Esophagus muscularis mucosa (tissue), 4 donors: ENCODE measurements around the gene KIF26B. TPM values are rescaled to one million over a fixed set of nuclear protein-coding genes. Genes with fewer than 3 reads are reported as not detected.
"Not testable (repeated sequence)": the region's sequence is repeated elsewhere in the genome, so short reads cannot be mapped to it uniquely, and the experiment has no call there.

Source experiments
- DNase-seq: peaks from one replicate; pipeline ENCODE4 v3.0.0-alpha.2; 2017; ENCODE audit errors: extremely low spot score
- H3K27ac ChIP-seq, 4 donors: fragments of 200-600 bp; sonication (generic); replicated peaks in 1 of 4; 1 replicate in 3 of 4; 2 replicates in 1 of 4; pipeline ENCODE4 v1.5.1; 2016 to 2019; ENCODE audit warnings: mild to moderate bottlenecking in 1 of 4
- H3K27me3 ChIP-seq, 4 donors: fragments of 200-600 bp; sonication (generic); one replicate each; pipeline versions ENCODE4 v1.5.1 to v1.6.0; 2016 to 2019
- H3K36me3 ChIP-seq, 4 donors: fragments of 200-600 bp; sonication (generic); one replicate each; pipeline ENCODE4 v1.5.1; 2016 to 2019
- H3K4me1 ChIP-seq, 4 donors: fragments of 200-600 bp; sonication (generic); one replicate each; pipeline ENCODE4 v1.5.1; 2016 to 2019
- H3K4me3 ChIP-seq, 4 donors: fragments of 200-600 bp; sonication (generic); 1 replicate in 2 of 4; 2 replicates in 2 of 4; pipeline ENCODE4 v1.5.1; 2016 to 2019; ENCODE audit warnings: mild to moderate bottlenecking in 4 of 4, moderate library complexity in 1 of 4
- H3K9me3 ChIP-seq, 4 donors: fragments of 200-600 bp; sonication (generic); 1 replicate in 3 of 4; 2 replicates in 1 of 4; pipeline ENCODE4 v1.5.1; 2016 to 2019
- EP300 ChIP-seq: sonication (generic); formaldehyde crosslinking; IDR thresholded peaks from one replicate; pipeline ENCODE4 v1.6.1; 2017; ENCODE audit warnings: antibody characterized with exemption
- POLR2A ChIP-seq: fragments of 450-650 bp; IDR thresholded peaks from one replicate; pipeline ENCODE4 v1.6.1; 2017; ENCODE audit warnings: antibody characterized with exemption, moderate library complexity, mild to moderate bottlenecking, low read depth
- POLR2AphosphoS5 ChIP-seq, 2 donors: sonication (generic); formaldehyde crosslinking; IDR thresholded peaks; one replicate each; pipeline ENCODE4 v1.6.1; 2017; ENCODE audit warnings: antibody characterized with exemption in 2 of 2
- WGBS: methylation state at CpG from one replicate; pipeline ENCODE4 v1.1.5; 2018; 5-methylcytosine and 5-hydroxymethylcytosine counted together
- intact Hi-C: fragments of 100-400 bp; cut with DNase I; formaldehyde crosslinking; loops from one replicate; pipeline ENCODE4 v1.15.1; 2023
- total RNA-seq, 4 donors: library from RNA; depleted of rRNA; stranded (reverse); fragments of >200 nt; gene quantifications; one replicate each; pipeline versions ENCODE4 v1.1.0 to v1.2.1, GENCODE V29; 2016
- TF ChIP-seq, protein P1 (sequence below), 3 experiments: fragments of 200-600 bp in 2 of 3; fragments of 450-650 bp in 1 of 3; sonication (generic) in 2 of 3; IDR thresholded peaks; one replicate each; pipeline ENCODE4 v1.5.1; 2017 to 2019; ENCODE audit warnings: antibody characterized with exemption in 3 of 3, mild to moderate bottlenecking in 2 of 3, moderate library complexity in 1 of 3

KIF26B gene
- total RNA-seq, 4 donors from 2014 or later = 0.13 to 3.7 (median 1.3) TPM

DNA sequence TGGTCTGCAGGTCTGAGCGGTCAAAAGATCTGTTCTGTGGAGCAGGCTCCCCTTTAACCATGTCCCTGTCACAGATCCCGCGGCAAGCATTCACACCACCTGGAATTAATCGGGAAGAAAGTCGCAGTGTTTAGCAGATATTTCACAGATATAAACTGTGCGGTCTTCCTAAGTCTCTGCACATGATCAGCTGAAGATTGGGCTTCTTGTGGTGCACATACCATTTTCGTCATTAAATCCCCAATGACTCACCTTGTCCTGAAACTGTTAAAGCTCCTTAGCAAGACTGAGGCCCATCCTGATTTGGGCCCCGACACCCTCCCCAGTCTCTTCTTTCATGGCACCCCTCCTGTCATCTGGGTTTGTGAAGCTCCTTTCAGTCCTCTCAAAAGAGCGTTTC lies 158.8 kb downstream of the KIF26B start:
- Histone ChIP-seq H3K4me1 (peaks cover 0 to 4% (median 4%) of the 10 kb centered on the region in 4 donors), H3K27me3 (no peaks in the 10 kb centered on the region), H3K27ac (no peak overlapping the region), H3K9me3 (no peaks in the 10 kb centered on the region), H3K4me3 (no peak overlapping the region), H3K36me3 (no peaks in the 10 kb centered on the region)
- TF ChIP-seq POLR2A (no peak), EP300 (no peak), POLR2AphosphoS5 (IDR thresholded peaks at IDR 0.05) (no peak)
- TF ChIP-seq, protein P1, sequence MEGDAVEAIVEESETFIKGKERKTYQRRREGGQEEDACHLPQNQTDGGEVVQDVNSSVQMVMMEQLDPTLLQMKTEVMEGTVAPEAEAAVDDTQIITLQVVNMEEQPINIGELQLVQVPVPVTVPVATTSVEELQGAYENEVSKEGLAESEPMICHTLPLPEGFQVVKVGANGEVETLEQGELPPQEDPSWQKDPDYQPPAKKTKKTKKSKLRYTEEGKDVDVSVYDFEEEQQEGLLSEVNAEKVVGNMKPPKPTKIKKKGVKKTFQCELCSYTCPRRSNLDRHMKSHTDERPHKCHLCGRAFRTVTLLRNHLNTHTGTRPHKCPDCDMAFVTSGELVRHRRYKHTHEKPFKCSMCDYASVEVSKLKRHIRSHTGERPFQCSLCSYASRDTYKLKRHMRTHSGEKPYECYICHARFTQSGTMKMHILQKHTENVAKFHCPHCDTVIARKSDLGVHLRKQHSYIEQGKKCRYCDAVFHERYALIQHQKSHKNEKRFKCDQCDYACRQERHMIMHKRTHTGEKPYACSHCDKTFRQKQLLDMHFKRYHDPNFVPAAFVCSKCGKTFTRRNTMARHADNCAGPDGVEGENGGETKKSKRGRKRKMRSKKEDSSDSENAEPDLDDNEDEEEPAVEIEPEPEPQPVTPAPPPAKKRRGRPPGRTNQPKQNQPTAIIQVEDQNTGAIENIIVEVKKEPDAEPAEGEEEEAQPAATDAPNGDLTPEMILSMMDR (IDR thresholded peaks at IDR 0.05) = no peak
- WGBS = 95% methylated on average over 9 of the region's 9 CpGs
- intact Hi-C loops = no loop called here
- no peak for DNase-seq

GRCh38 chr1:245316784-245317183 lies 162.0 kb downstream of the KIF26B start:
- WGBS = 74% methylated on average over 6 of the region's 6 CpGs
- intact Hi-C loops = no loop called here
- DNase-seq = no peak
- Histone ChIP-seq H3K4me1 (no peaks in the 10 kb centered on the region), H3K27ac (no peak overlapping the region), H3K36me3 (no peaks in the 10 kb centered on the region), H3K9me3 (no peaks in the 10 kb centered on the region), H3K4me3 (no peak overlapping the region), H3K27me3 (no peaks in the 10 kb centered on the region)
- TF ChIP-seq EP300 (no peak), POLR2AphosphoS5 (IDR thresholded peaks at IDR 0.05) (no peak), POLR2A (no peak)
- TF ChIP-seq, protein P1 (IDR thresholded peaks at IDR 0.05) = no peak

DNA sequence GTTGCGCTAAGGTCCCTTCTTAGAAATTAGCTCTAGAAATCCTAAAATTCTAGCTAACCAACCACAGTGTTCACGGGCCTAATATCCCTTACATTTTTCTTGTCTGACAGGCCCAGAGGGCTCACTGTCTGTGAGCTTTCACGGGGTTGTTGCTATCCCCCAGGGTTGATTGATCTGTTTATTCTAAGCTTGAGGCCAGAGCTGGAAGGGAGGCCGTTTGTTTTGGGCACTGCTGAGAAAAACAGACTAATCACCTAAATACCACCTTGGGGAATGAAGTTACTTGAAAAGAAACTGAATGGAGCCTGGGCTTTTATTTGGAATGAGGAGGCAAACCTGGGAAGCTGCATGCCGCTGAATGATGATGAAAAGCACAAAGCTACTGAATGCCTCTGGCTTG lies 162.4 kb downstream of the KIF26B start:
- Histone ChIP-seq H3K4me3 (no peak overlapping the region), H3K4me1 (no peaks in the 10 kb centered on the region), H3K27ac (no peak overlapping the region), H3K27me3 (no peaks in the 10 kb centered on the region), H3K9me3 (no peaks in the 10 kb centered on the region), H3K36me3 (no peaks in the 10 kb centered on the region)
- TF ChIP-seq POLR2AphosphoS5 (IDR thresholded peaks at IDR 0.05) (no peak), EP300 (no peak), POLR2A (no peak)
- TF ChIP-seq, protein P1 (IDR thresholded peaks at IDR 0.05) = no peak
- intact Hi-C loops = no loop called here
- no peak for DNase-seq
- 76% methylated on average over 5 of the region's 5 CpGs for WGBS

GRCh38 chr1:245319094-245319493 lies 164.3 kb downstream of the KIF26B start:
- no peaks in the 10 kb centered on the region for H3K4me1 ChIP-seq
- no peaks in the 10 kb centered on the region for H3K9me3 ChIP-seq
- no peaks in the 10 kb centered on the region for H3K27me3 ChIP-seq
- no peak for DNase-seq
- no peaks in the 10 kb centered on the region for H3K36me3 ChIP-seq
- intact Hi-C loops = no loop called here
- no peak overlapping the region for H3K27ac ChIP-seq
- no peak overlapping the region for H3K4me3 ChIP-seq
- WGBS = 69% methylated on average over 4 of the region's 4 CpGs
- TF ChIP-seq POLR2A = no peak
- no peak for TF ChIP-seq EP300
- no peak for TF ChIP-seq POLR2AphosphoS5 (IDR thresholded peaks at IDR 0.05)

GRCh38 chr1:245322673-245323072 lies 167.9 kb downstream of the KIF26B start:
- no peaks in the 10 kb centered on the region for H3K36me3 ChIP-seq
- intact Hi-C loops = no loop called here
- no peaks in the 10 kb centered on the region for H3K27me3 ChIP-seq
- H3K9me3 ChIP-seq = no peaks in the 10 kb centered on the region
- H3K27ac ChIP-seq = no peak overlapping the region
- H3K4me1 ChIP-seq = no peaks in the 10 kb centered on the region
- no peak for DNase-seq
- no peak overlapping the region for H3K4me3 ChIP-seq
- no peak for TF ChIP-seq EP300
- TF ChIP-seq, protein P1 (IDR thresholded peaks at IDR 0.05) = no peak
- TF ChIP-seq POLR2AphosphoS5 (IDR thresholded peaks at IDR 0.05) = no peak
- TF ChIP-seq POLR2A = no peak
- WGBS = 69% methylated on average over 4 of the region's 4 CpGs

- 100% methylated on average over 2 of the region's 2 CpGs for WGBS
- H3K27ac ChIP-seq, intact Hi-C loops: not testable (repeated sequence)
Observed at GRCh38 chr1:245323765-245324164, 169.0 kb downstream of the KIF26B start.

More at GRCh38 chr1:245323765-245324164, 169.0 kb downstream of the KIF26B start:
- not testable (repeated sequence) for DNase-seq, H3K36me3 ChIP-seq, H3K9me3 ChIP-seq, H3K27me3 ChIP-seq, H3K4me3 ChIP-seq, H3K4me1 ChIP-seq
